ENCODE measurements around the gene WDFY3. TPM values are rescaled to one million over a fixed set of nuclear protein-coding genes. Genes with fewer than 3 reads are reported as not detected.

WDFY3 gene
- polyA plus RNA-seq, 1 of the 3 experiments (the other 2 are of a cell fraction), result 13.8 TPM

- H3K79me2 ChIP-seq (ENCODE audit: insufficient read depth), result no peaks in the 10 kb centered on the region; the same call in 1 of the 2 replicates
- H3K4me3 ChIP-seq (ENCODE audit: low read depth in 2 of 2, low read length in 1 of 2), result no peak overlapping the region
- H3K36me3 ChIP-seq (replicated peaks in 1 of 2; ENCODE audit: control insufficient read depth in 1 of 2, insufficient read depth in 2 of 2, low read length in 1 of 2), result peaks cover 22 to 32% of the 10 kb centered on the region in 2 experiments
- H3K9ac ChIP-seq, result no peak overlapping the region
- CTCF ChIA-PET, result no interaction called here
- no peaks in the 10 kb centered on the region for H3K9me2 ChIP-seq
- no peak overlapping the region for H2AFZ ChIP-seq (ENCODE audit: low read depth)
- no peak for TF ChIP-seq FOSL2 (IDR thresholded peaks at IDR 0.05; ENCODE audit: borderline replicate concordance, low read depth)
- TF ChIP-seq CTCF (IDR thresholded peaks at IDR 0.05), result no peak
- TF ChIP-seq CHD2 (IDR thresholded peaks at IDR 0.05; ENCODE audit: low read length, partially characterized antibody), result no peak
- no peak for TF ChIP-seq RCOR1 (IDR thresholded peaks at IDR 0.05; ENCODE audit: low read length)
- TF ChIP-seq TCF12 (IDR thresholded peaks at IDR 0.05), result no peak
- TF ChIP-seq MAX (IDR thresholded peaks at IDR 0.05; ENCODE audit: low read depth), result no peak
- TF ChIP-seq, protein P1, sequence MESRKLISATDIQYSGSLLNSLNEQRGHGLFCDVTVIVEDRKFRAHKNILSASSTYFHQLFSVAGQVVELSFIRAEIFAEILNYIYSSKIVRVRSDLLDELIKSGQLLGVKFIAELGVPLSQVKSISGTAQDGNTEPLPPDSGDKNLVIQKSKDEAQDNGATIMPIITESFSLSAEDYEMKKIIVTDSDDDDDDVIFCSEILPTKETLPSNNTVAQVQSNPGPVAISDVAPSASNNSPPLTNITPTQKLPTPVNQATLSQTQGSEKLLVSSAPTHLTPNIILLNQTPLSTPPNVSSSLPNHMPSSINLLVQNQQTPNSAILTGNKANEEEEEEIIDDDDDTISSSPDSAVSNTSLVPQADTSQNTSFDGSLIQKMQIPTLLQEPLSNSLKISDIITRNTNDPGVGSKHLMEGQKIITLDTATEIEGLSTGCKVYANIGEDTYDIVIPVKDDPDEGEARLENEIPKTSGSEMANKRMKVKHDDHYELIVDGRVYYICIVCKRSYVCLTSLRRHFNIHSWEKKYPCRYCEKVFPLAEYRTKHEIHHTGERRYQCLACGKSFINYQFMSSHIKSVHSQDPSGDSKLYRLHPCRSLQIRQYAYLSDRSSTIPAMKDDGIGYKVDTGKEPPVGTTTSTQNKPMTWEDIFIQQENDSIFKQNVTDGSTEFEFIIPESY (IDR thresholded peaks at IDR 0.05; ENCODE audit: borderline replicate concordance, low read depth), result no peak
- TF ChIP-seq SMC3 (IDR thresholded peaks at IDR 0.05; ENCODE audit: low read depth, low read length), result no peak
- no peak for TF ChIP-seq EZH2phosphoT487 (IDR thresholded peaks at IDR 0.05; ENCODE audit: borderline replicate concordance, low read depth)
- TF ChIP-seq POLR2AphosphoS5 (IDR thresholded peaks at IDR 0.05; ENCODE audit: low read depth, low read length), result no peak
- no peak for TF ChIP-seq RFX5 (IDR thresholded peaks at IDR 0.05; ENCODE audit: low read length)
- no peak for TF ChIP-seq RAD21 (IDR thresholded peaks at IDR 0.05; ENCODE audit: low read length)
- TF ChIP-seq SIN3A (IDR thresholded peaks at IDR 0.05; ENCODE audit: borderline replicate concordance, low read depth, low read length), result no peak
- TF ChIP-seq MEF2A (IDR thresholded peaks at IDR 0.05; ENCODE audit: borderline replicate concordance, low read depth), result no peak
- TF ChIP-seq NFIC (IDR thresholded peaks at IDR 0.05; ENCODE audit: borderline replicate concordance), result no peak
- no peak for TF ChIP-seq GATA2 (CRISPR knock-in tag; IDR thresholded peaks at IDR 0.05)
- no peak for TF ChIP-seq FOXJ3 (CRISPR knock-in tag; IDR thresholded peaks at IDR 0.05)
- no peak for TF ChIP-seq ELF1 (IDR thresholded peaks at IDR 0.05)
- TF ChIP-seq MXI1 (IDR thresholded peaks at IDR 0.05; ENCODE audit: low read depth, low read length), result no peak
- no peaks in the 10 kb centered on the region for H3K9me3 ChIP-seq
- no peak overlapping the region for H3K4me2 ChIP-seq
- DNase-seq, result no peak
- WGBS (ENCODE audit: low lambda C conversion rate), result 93% methylated on average over 1 of the region's 1 CpG
- no peaks in the 10 kb centered on the region for H3K4me1 ChIP-seq (ENCODE audit: control insufficient read depth in 1 of 2, insufficient read depth in 2 of 2, low read depth in 1 of 2, low read length in 1 of 2)
- no peaks in the 10 kb centered on the region for H3K27me3 ChIP-seq (ENCODE audit: insufficient read depth)
- no peak overlapping the region for H3K27ac ChIP-seq (ENCODE audit: low read depth in 2 of 2, low read length in 1 of 2)
- H4K20me1 ChIP-seq (ENCODE audit: insufficient read depth), result no peaks in the 10 kb centered on the region
- POLR2A ChIA-PET, result no interaction called here
- H3F3A ChIP-seq (replicated peaks; ENCODE audit: insufficient read depth), result no peaks in the 10 kb centered on the region
Observed at GRCh38 chr4:84841435-84841834, 125.1 kb downstream of the WDFY3 start.

Measured in SK-N-SH (cell line).